Effector memory CD4-positive, alpha-beta T cell (primary cell): Measurements from ENCODE around the gene PBX1.

Experiments
- DNase-seq, 3 donors: peaks; one replicate each; pipeline ENCODE4 v3.0.0-alpha.2; 2020
- H3K27ac ChIP-seq: 2 replicates; pipeline ENCODE4 v1.7.0; 2013; ENCODE audit warnings: mild to moderate bottlenecking, low read length, moderate library complexity; ENCODE audit not compliant: insufficient read depth, poor library complexity, severe bottlenecking
- H3K27me3 ChIP-seq: replicated peaks from 2 replicates; pipeline ENCODE4 v1.7.0; 2013; ENCODE audit warnings: mild to moderate bottlenecking, low read length; ENCODE audit not compliant: insufficient read depth, control insufficient read depth, poor library complexity, severe bottlenecking
- H3K36me3 ChIP-seq: 2 replicates; pipeline ENCODE4 v1.7.0; 2013; ENCODE audit warnings: mild to moderate bottlenecking, low read length, moderate library complexity; ENCODE audit not compliant: control insufficient read depth, insufficient read depth
- H3K4me1 ChIP-seq: 2 replicates; pipeline ENCODE4 v1.7.0; 2013; ENCODE audit warnings: low read length, mild to moderate bottlenecking; ENCODE audit not compliant: control insufficient read depth, insufficient read depth, poor library complexity, severe bottlenecking
- H3K4me3 ChIP-seq: 2 replicates; pipeline ENCODE4 v1.7.0; 2013; ENCODE audit warnings: low read length, low read depth, mild to moderate bottlenecking; ENCODE audit not compliant: insufficient read depth, poor library complexity, severe bottlenecking
- H3K9me3 ChIP-seq: 2 replicates; pipeline ENCODE4 v1.7.0; 2013; ENCODE audit warnings: mild to moderate bottlenecking, low read length, moderate library complexity; ENCODE audit not compliant: control insufficient read depth

Gene PBX1

DNA sequence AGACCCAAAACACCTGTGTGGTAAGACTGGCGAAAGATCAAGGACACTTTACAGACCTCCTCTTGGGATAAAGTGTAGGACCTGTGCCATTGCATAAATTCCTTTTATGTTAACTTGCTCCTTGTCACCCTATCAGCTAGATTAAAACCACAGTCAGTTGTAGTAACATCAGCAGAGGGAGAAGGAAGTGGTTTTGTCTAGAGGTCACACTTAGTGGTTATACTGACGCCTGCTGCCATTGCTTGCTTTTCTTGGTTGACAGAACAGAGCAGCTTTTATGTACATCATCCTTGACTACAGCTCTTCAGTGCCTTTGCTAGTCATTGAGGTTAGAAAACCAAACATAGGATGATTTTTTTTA lies 101.4 kb downstream of the PBX1 start:
- Histone ChIP-seq H3K36me3 (no peaks in the 10 kb centered on the region), H3K9me3 (no peaks in the 10 kb centered on the region), H3K27me3 (no peaks in the 10 kb centered on the region), H3K4me3 (no peak overlapping the region), H3K4me1 (no peaks in the 10 kb centered on the region), H3K27ac (no peak overlapping the region)
- DNase-seq, result no peak

DNA sequence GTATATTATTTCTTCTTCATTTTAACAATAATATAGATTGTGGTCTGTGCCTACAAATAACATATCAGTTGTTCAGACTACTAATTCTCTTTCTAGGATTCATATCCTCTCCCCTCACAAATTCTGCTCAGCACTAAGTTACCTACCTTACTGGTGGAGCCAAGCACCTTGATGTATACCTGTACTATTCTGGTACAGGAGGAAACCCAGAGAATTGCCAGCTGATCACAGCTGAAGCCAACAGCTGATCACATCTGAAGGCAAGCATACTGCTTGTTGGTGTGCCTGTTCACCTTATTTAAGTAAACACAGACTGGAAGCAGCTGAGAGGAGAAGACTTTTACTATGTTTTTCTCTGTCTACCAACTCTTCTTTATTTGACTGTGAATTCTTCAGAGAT lies 101.8 kb downstream of the PBX1 start:
- Histone ChIP-seq H3K4me1 (no peaks in the 10 kb centered on the region), H3K27ac (no peak overlapping the region), H3K27me3 (no peaks in the 10 kb centered on the region), H3K9me3 (no peaks in the 10 kb centered on the region), H3K36me3 (no peaks in the 10 kb centered on the region), H3K4me3 (no peak overlapping the region)
- DNase-seq, result no peak

DNA sequence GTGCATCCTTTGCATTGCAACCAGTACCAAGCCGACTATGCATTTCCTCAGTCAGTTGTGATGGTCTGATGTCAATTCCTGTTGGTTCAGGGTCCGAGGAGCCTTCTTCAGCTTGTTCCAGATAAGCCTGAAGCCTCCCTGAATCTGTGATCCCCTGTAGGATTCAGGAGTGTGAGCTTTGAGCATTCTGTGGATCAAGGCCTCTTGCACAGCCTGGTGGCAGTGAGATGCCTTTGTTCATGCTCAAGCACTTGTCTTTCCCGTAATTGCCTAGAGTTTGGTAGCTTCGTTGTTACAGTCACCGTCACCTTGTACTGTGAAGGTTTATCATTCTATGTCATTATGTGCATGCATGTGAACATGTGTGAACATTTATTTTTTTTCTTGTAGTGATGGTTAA lies 103.5 kb downstream of the PBX1 start:
- Histone ChIP-seq H3K36me3 (no peaks in the 10 kb centered on the region), H3K27me3 (no peaks in the 10 kb centered on the region), H3K9me3 (no peaks in the 10 kb centered on the region), H3K27ac (no peak overlapping the region), H3K4me1 (no peaks in the 10 kb centered on the region), H3K4me3 (no peak overlapping the region)
- no peak for DNase-seq

DNA sequence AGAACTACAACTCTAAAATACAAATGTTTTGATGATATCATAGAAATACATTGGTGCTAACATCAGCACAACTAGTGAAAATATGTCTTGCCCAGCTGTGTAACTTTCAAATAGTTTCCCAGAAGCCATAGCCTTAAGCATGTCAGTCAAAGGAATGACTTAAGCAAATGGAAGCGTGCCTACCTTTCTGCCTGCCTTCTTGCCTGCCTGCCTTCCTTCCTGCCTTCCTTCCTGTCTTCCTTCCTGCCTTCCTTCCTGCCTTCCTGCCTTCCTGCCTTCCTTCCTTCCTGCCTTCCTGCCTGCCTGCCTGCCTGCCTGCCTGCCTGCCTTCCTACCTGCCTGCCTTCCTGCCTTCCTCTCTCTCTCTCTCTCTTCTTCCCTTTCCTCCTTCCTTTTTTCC lies 104.0 kb downstream of the PBX1 start:
- H3K4me3 ChIP-seq, result no peak overlapping the region
- no peak for DNase-seq
- no peaks in the 10 kb centered on the region for H3K9me3 ChIP-seq
- no peaks in the 10 kb centered on the region for H3K27me3 ChIP-seq
- no peak overlapping the region for H3K27ac ChIP-seq
- no peaks in the 10 kb centered on the region for H3K36me3 ChIP-seq
- no peaks in the 10 kb centered on the region for H3K4me1 ChIP-seq

DNA sequence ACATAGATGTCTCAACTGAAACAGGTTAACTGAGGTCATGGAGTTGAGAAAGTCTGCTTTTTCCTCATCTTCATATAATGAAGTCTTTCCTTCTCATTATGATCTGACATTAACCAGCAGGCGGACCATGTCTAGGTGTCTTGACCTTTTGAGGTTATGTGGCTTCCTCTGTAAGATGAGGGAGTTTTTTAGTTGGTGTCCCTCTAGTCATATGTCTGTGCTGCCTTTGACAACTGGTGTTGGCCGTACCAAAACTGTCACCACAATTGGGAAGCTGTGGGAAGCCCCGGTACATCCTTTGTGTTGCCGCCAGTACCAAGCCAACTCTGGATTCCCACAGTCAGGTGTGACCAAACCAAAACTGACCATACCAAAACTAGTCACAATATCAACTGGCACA lies 105.1 kb downstream of the PBX1 start:
- DNase-seq, result no peak

DNA sequence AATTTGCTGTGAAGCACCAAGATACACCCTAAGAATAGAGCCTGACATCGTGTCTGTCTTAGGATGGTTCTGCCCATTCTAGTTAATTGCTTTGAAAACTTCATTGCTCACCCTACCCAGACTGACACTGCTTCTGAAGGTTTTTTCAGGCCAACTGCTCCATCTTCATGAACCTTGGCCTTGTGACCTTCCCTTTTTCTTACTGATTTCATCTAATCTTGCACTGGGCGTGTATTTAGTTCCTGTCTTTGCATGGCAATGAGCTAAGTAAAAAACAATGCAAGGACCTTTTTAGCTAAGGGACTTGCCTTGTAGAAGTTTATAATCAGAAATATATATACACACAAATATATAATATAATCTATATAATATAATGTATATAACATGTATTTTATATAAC lies 108.0 kb downstream of the PBX1 start:
- no peaks in the 10 kb centered on the region for H3K9me3 ChIP-seq
- no peaks in the 10 kb centered on the region for H3K4me1 ChIP-seq

More for the DNA sequence above, 105.1 kb downstream of the PBX1 start:
- Histone ChIP-seq H3K4me1 (no peaks in the 10 kb centered on the region), H3K27me3 (no peaks in the 10 kb centered on the region), H3K9me3 (no peaks in the 10 kb centered on the region), H3K36me3 (no peaks in the 10 kb centered on the region), H3K4me3 (no peak overlapping the region), H3K27ac (no peak overlapping the region)

DNA sequence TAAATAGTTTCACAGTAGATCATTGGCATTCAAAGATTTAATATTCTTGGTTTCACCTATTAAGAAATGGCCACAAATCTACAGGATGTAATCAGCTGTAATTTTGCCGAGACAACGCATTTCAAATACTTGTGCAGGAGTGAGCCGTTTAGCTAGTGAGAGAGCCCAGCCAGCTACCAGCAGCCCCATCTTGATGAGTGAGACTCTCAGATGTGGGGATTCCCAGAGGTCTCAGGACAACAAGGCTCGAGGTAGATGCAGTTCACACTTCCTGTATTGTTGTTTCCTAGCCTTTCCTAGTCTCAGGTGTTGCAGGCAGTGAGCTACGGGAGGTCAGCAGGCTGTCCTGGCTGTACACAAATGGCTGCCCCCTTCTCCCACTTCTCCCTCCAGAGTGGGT lies 108.6 kb downstream of the PBX1 start:
- no peak overlapping the region for H3K27ac ChIP-seq
- H3K9me3 ChIP-seq, result no peaks in the 10 kb centered on the region
- H3K27me3 ChIP-seq, result no peaks in the 10 kb centered on the region
- H3K36me3 ChIP-seq, result no peaks in the 10 kb centered on the region
- no peaks in the 10 kb centered on the region for H3K4me1 ChIP-seq
- no peak overlapping the region for H3K4me3 ChIP-seq
- no peak for DNase-seq

More for the DNA sequence above, 108.0 kb downstream of the PBX1 start:
- Histone ChIP-seq H3K4me3 (no peak overlapping the region), H3K27me3 (no peaks in the 10 kb centered on the region), H3K27ac (no peak overlapping the region), H3K36me3 (no peaks in the 10 kb centered on the region)
- DNase-seq, result no peak

DNA sequence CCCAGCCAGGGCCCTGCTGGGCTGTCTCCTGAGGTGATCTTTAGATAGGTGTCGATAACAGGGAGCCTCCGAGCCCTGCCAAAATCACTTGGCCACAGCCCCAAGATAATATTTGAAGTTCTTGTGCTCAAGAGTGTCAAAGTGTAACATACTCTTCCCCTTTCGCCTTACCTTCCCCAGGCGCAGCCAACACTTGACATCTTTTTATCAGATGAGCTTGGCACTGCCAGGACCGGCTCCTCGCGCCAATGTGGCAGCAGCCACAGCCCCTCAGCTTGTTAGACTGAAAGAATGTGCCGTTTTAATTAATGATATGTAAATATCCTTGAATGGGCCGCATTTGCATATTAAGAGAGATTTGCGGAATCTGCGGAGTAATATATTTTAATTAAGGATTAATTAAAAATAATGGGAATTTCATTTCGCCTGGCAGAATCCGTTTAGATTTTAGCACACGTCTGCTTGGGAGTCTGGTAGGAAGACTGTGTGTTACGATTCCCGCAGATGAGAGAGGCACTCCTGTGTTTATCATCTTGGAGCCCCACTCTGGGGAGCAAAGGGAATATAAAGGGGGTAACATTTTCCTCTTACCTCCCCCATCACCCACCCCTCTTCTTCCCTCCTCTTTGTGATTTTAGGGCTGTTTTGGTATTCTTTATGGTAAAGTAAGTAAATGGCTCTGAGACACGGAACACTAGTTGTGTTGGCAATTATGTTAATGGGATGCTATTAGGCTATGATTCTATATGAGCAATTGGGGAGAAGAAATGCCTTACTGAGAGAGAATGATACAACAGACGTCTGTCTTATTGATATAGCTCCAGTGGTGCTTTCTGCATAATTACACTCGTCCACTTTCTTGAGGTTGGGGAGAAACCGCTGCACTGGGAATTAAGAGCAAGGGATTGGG lies 109.8 kb downstream of the PBX1 start:
- no peak for DNase-seq
- Histone ChIP-seq H3K4me3 (no peak overlapping the region), H3K27me3 (no peaks in the 10 kb centered on the region), H3K4me1 (no peaks in the 10 kb centered on the region), H3K9me3 (no peaks in the 10 kb centered on the region), H3K36me3 (no peaks in the 10 kb centered on the region), H3K27ac (no peak overlapping the region)

DNA sequence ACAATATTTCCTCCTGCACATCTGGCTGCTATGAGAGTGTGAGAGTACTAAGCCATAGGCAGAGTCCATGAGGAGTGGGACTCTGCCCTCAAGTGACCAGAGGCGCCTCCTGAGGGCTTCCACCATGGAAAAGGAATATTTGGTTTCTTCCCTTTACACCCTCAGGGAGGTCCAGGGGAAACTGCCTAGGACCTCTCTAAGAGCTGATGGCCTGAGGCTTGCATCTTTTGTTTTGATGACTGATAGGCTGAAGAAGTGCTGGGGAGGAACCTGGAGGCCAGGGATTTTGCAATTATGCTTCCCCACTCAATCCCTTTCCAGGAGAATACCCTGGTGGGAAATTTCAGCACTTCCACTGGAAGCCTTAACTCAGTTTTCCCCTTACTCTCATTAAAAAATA lies 111.0 kb downstream of the PBX1 start:
- Histone ChIP-seq H3K9me3 (no peaks in the 10 kb centered on the region), H3K27me3 (no peaks in the 10 kb centered on the region), H3K27ac (no peak overlapping the region), H3K4me3 (no peak overlapping the region), H3K36me3 (no peaks in the 10 kb centered on the region), H3K4me1 (no peaks in the 10 kb centered on the region)
- no peak for DNase-seq

DNA sequence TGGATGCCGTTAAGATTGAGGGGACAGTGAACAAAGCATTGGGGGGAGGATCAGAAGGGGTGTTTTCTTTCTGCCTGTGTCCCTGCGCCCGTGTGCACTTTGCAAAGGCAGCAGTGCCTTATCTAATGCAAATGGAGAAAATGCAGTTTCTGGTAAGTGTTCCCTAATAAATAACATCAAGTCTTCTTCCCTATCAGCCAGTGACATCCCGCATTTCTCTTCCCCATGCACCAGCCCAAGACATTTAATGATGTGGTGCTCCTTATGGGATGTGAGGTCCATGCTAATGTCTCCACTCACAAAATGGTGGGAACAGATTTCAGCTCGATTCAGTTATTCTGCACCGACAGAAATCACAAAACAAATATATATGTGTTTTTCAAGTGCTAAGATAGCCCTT lies 111.8 kb downstream of the PBX1 start:
- Histone ChIP-seq H3K9me3 (no peaks in the 10 kb centered on the region), H3K4me1 (no peaks in the 10 kb centered on the region), H3K27ac (no peak overlapping the region), H3K27me3 (no peaks in the 10 kb centered on the region), H3K4me3 (no peak overlapping the region), H3K36me3 (no peaks in the 10 kb centered on the region)
- no peak for DNase-seq
